H1 (cell line): ENCODE measurements around the gene TUBE1. TPM values are rescaled to one million over a fixed set of nuclear protein-coding genes. Genes with fewer than 3 reads are reported as not detected.

Experiments
- BACH1 ChIP-seq: IDR thresholded peaks from 2 replicates; pipeline ENCODE4 v1.6.1; 2012; ENCODE audit warnings: low read length, improper control_type of control experiment
- CBX5 ChIP-seq: fragments of 300-800, 300-1000 bp; sonication (generic); IDR thresholded peaks from 2 replicates; pipeline ENCODE4 v1.7.1; 2016; ENCODE audit warnings: antibody characterized with exemption, low read length, low read depth
- CHD1 ChIP-seq: IDR thresholded peaks from 2 replicates; pipeline ENCODE4 v1.6.1; 2012; ENCODE audit warnings: low read depth, low read length, improper control_type of control experiment
- CHD7 ChIP-seq: fragments of 300-600 bp; sonication (generic); IDR thresholded peaks from 2 replicates; pipeline ENCODE4 v1.7.1; 2012; ENCODE audit warnings: low read length, moderate library complexity, mild to moderate bottlenecking, inconsistent platforms; ENCODE audit not compliant: insufficient replicate concordance
- GTF2F1 ChIP-seq: IDR thresholded peaks from 2 replicates; pipeline ENCODE4 v1.6.1; 2012; ENCODE audit warnings: low read depth, low read length, improper control_type of control experiment, borderline replicate concordance
- RXRA ChIP-seq: IDR thresholded peaks from 2 replicates; pipeline ENCODE4 v1.6.1; 2011; ENCODE audit warnings: low read depth, mild to moderate bottlenecking, low read length, moderate library complexity; ENCODE audit not compliant: insufficient read depth
- SP1 ChIP-seq: IDR thresholded peaks from 2 replicates; pipeline ENCODE4 v1.6.1; 2011; ENCODE audit warnings: low read depth, low read length
- SRF ChIP-seq: IDR thresholded peaks from 2 replicates; pipeline ENCODE4 v1.6.1; 2011; ENCODE audit warnings: mild to moderate bottlenecking, low read depth, low read length, moderate library complexity
- SUZ12 ChIP-seq: fragments of 200-600 bp; sonication (generic); IDR thresholded peaks from 2 replicates; pipeline ENCODE4 v1.6.1; 2012; ENCODE audit warnings: mild to moderate bottlenecking, inconsistent platforms, low read length, moderate library complexity, mixed read lengths
- TBP ChIP-seq: IDR thresholded peaks from 2 replicates; pipeline ENCODE4 v1.6.1; 2011; ENCODE audit warnings: low read depth, low read length, improper control_type of control experiment
- polyA plus RNA-seq, 7 experiments: library from polyadenylated mRNA; depleted of rRNA in 3 of 7; stranded (reverse) in 5 of 7; unstranded in 2 of 7; fragments of >200 nt in 5 of 7; fragments of 200-250 nt in 2 of 7; gene quantifications; 1 replicate in 5 of 7; 2 replicates in 1 of 7; 4 replicates in 1 of 7; pipeline versions ENCODE4 v1.2.1 to v1.2.3, GENCODE V29; 2011 to 2013; ENCODE audit warnings: missing spikeins in 2 of 7, mixed read lengths in 2 of 7
- total RNA-seq: library from RNA; stranded (reverse); fragmentation: NEBNext Ultra II Directional; extraction: Animal tissue kit (Norgen Biotek cat#: 25700); gene quantifications from 2 replicates; pipeline ENCODE4 v1.2.1, GENCODE V29; 2021

The TUBE1 gene
- total and polyA plus RNA-seq, 2 of the 8 experiments (the other 6 are each of a cell fraction or from before 2014, with no cell fraction given): 8.0 to 15.9 TPM

GRCh38 chr6:112043032-112044007 lies 44.0 kb downstream of the TUBE1 start (continued):
- TF ChIP-seq RXRA (0 out of 2 replicates have a peak, but pooled peaks have one; percentile 10), CHD7 (peak; percentile 40), SRF (no peak), CHD1 (no peak), GTF2F1 (0 out of 2 replicates have a peak, but pooled peaks have one; percentile 52), SUZ12 (no peak), BACH1 (no peak), CBX5 (no peak), TBP (peak; percentile 79), SP1 (0 out of 2 replicates have a peak, but pooled peaks have one; percentile 34)
